Omental fat pad (tissue), 4 donors: ENCODE measurements around the gene YPEL1. TPM values are rescaled to one million over a fixed set of nuclear protein-coding genes. Genes with fewer than 3 reads are reported as not detected.

ENCODE experiments used
- ATAC-seq: fragments of 150-250 bp; one replicate; pipeline ENCODE4 v1.9.1; 2016; ENCODE audit warnings: mild to moderate bottlenecking, moderate library complexity; ENCODE audit not compliant: low FRiP score
- DNase-seq: peaks from one replicate; pipeline ENCODE4 v3.0.0-alpha.2; 2019; ENCODE audit warnings: low spot score
- CTCF ChIP-seq, 3 donors: fragments of 450-650 bp; IDR thresholded peaks; one replicate each; pipeline ENCODE4 v1.5.1; 2016 to 2017; ENCODE audit warnings: antibody characterized with exemption in 3 of 3, mild to moderate bottlenecking in 3 of 3, moderate library complexity in 2 of 3
- total RNA-seq, 4 donors: library from RNA; depleted of rRNA; stranded (reverse); fragments of >200 nt; gene quantifications; one replicate each; pipeline ENCODE4 v1.1.0, GENCODE V29; 2016

The YPEL1 gene
- total RNA-seq, 4 donors from 2014 or later = 2.0 to 5.4 (median 3.7) TPM

- no peak for DNase-seq
- ATAC-seq = no peak
- TF ChIP-seq CTCF (IDR thresholded peaks at IDR 0.05) = no peak
These were observed 37.7 kb downstream of the YPEL1 start for GRCh38 chr22:21697880-21698279.

GRCh38 chr22:21697021-21697771 lies 38.4 kb downstream of the YPEL1 start:
- ATAC-seq (no peak), DNase-seq (no peak)
- no peak for TF ChIP-seq CTCF (IDR thresholded peaks at IDR 0.05)

GRCh38 chr22:21696115-21696514 lies 39.5 kb downstream of the YPEL1 start:
- ATAC-seq = no peak

GRCh38 chr22:21695430-21696085 lies 40.0 kb downstream of the YPEL1 start:
- DNase-seq = no peak
- no peak for TF ChIP-seq CTCF (IDR thresholded peaks at IDR 0.05)
- no peak for ATAC-seq

More at GRCh38 chr22:21696115-21696514, 39.5 kb downstream of the YPEL1 start:
- TF ChIP-seq CTCF (IDR thresholded peaks at IDR 0.05) = no peak
- DNase-seq = no peak

GRCh38 chr22:21694795-21695429 lies 40.7 kb downstream of the YPEL1 start:
- ATAC-seq (no peak), DNase-seq (no peak)
- TF ChIP-seq CTCF (IDR thresholded peaks at IDR 0.05) = no peak

- no peak for ATAC-seq
- DNase-seq = no peak
- no peak for TF ChIP-seq CTCF (IDR thresholded peaks at IDR 0.05)
These were observed 41.2 kb downstream of the YPEL1 start for GRCh38 chr22:21694394-21694793.
